Body of pancreas (tissue), 4 donors: Measurements from ENCODE around the gene HCFC1. TPM values are rescaled to one million over a fixed set of nuclear protein-coding genes. Genes with fewer than 3 reads are reported as not detected.

Experiments
- ATAC-seq: fragments of 150-250 bp; one replicate; pipeline ENCODE4 v1.9.1; 2016
- DNase-seq, 4 donors: peaks; one replicate each; pipeline ENCODE4 v3.0.0-alpha.2; 2019
- H3K27ac ChIP-seq, 4 donors: fragments of 200-600 bp; sonication (generic); 1 replicate in 3 of 4; 2 replicates in 1 of 4; pipeline versions ENCODE4 v1.5.1 to v1.6.1; 2016 to 2019; ENCODE audit warnings: mild to moderate bottlenecking in 1 of 4, mixed read lengths in 1 of 4, moderate library complexity in 1 of 4
- H3K27me3 ChIP-seq, 2 donors: fragments of 200-600 bp; sonication (generic); one replicate each; pipeline ENCODE4 v1.6.0; 2016; ENCODE audit warnings: mild to moderate bottlenecking in 1 of 2
- H3K36me3 ChIP-seq, 2 donors: fragments of 200-600 bp; sonication (generic); replicated peaks in 1 of 2; 2 replicates each; pipeline ENCODE4 v1.5.1; 2016; ENCODE audit warnings: low read depth in 2 of 2; ENCODE audit not compliant: insufficient read depth in 1 of 2
- H3K4me1 ChIP-seq: fragments of 200-600 bp; sonication (generic); one replicate; pipeline ENCODE4 v1.6.0; 2016
- H3K4me3 ChIP-seq, 2 donors: fragments of 200-600 bp; sonication (generic); 1 replicate in 1 of 2; 2 replicates in 1 of 2; pipeline ENCODE4 v1.5.1; 2016 to 2019
- H3K9me3 ChIP-seq, 3 donors: fragments of 200-600 bp; sonication (generic); 1 replicate in 2 of 3; 2 replicates in 1 of 3; pipeline ENCODE4 v1.5.1; 2016
- POLR2A ChIP-seq, 3 donors: fragments of 450-650 bp; IDR thresholded peaks; one replicate each; pipeline ENCODE4 v1.6.1; 2016; ENCODE audit warnings: antibody characterized with exemption in 3 of 3, mild to moderate bottlenecking in 2 of 3
- WGBS, 2 donors: methylation state at CpG; one replicate each; pipeline ENCODE4 v1.1.5; 2017; 5-methylcytosine and 5-hydroxymethylcytosine counted together
- intact Hi-C: fragments of 100-400 bp; cut with DNase I; formaldehyde crosslinking; loops from one replicate; pipeline ENCODE4 v1.15.1; 2023
- total RNA-seq, 2 donors: library from RNA; depleted of rRNA; stranded (reverse); fragments of >200 nt; gene quantifications; one replicate each; pipeline ENCODE4 v1.1.0, GENCODE V29; 2016
- TF ChIP-seq, protein P1 (sequence below), 7 experiments: fragments of 450-650 bp in 4 of 7; fragments of 200-600 bp in 3 of 7; sonication (generic) in 3 of 7; IDR thresholded peaks; one replicate each; pipeline ENCODE4 v1.5.1; 2016 to 2019; ENCODE audit warnings: antibody characterized with exemption in 7 of 7

Gene HCFC1
- total RNA-seq, 2 donors from 2014 or later = 16.6 to 62.6 TPM

- 97 to 100% methylated on average over 3 of the region's 3 CpGs for WGBS, 2 donors
- no peaks in the 10 kb centered on the region for H3K36me3 ChIP-seq
- DNase-seq (no peak), ATAC-seq (no peak)
- intact Hi-C loops = no loop called here
- peaks cover 6% of the 10 kb centered on the region for H3K4me1 ChIP-seq
- H3K4me3 ChIP-seq = no peak overlapping the region
- no peaks in the 10 kb centered on the region for H3K9me3 ChIP-seq
- TF ChIP-seq, protein P1, sequence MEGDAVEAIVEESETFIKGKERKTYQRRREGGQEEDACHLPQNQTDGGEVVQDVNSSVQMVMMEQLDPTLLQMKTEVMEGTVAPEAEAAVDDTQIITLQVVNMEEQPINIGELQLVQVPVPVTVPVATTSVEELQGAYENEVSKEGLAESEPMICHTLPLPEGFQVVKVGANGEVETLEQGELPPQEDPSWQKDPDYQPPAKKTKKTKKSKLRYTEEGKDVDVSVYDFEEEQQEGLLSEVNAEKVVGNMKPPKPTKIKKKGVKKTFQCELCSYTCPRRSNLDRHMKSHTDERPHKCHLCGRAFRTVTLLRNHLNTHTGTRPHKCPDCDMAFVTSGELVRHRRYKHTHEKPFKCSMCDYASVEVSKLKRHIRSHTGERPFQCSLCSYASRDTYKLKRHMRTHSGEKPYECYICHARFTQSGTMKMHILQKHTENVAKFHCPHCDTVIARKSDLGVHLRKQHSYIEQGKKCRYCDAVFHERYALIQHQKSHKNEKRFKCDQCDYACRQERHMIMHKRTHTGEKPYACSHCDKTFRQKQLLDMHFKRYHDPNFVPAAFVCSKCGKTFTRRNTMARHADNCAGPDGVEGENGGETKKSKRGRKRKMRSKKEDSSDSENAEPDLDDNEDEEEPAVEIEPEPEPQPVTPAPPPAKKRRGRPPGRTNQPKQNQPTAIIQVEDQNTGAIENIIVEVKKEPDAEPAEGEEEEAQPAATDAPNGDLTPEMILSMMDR (IDR thresholded peaks at IDR 0.05) = no peak
- TF ChIP-seq POLR2A (IDR thresholded peaks at IDR 0.05) = no peak
- no peak overlapping the region for H3K27ac ChIP-seq
- H3K27me3 ChIP-seq = no peaks in the 10 kb centered on the region
These were observed 19.5 kb upstream of the HCFC1 start for GRCh38 chrX:153991013-153991580.

- 90 to 100% methylated on average over 3 to 14 of the region's 14 CpGs for WGBS, 2 donors
- peaks cover 14% of the 10 kb centered on the region for H3K4me1 ChIP-seq
- H3K27me3 ChIP-seq = no peaks in the 10 kb centered on the region
- H3K4me3 ChIP-seq = no peak overlapping the region
- H3K36me3 ChIP-seq = no peaks in the 10 kb centered on the region
- intact Hi-C loops = no loop called here
- no peaks in the 10 kb centered on the region for H3K9me3 ChIP-seq
- H3K27ac ChIP-seq = no peak overlapping the region
- TF ChIP-seq, protein P1 (IDR thresholded peaks at IDR 0.05) = no peak
- no peak for TF ChIP-seq POLR2A (IDR thresholded peaks at IDR 0.05)
- DNase-seq (no peak), ATAC-seq (no peak)
These were observed 18.5 kb upstream of the HCFC1 start for GRCh38 chrX:153989973-153990655.

GRCh38 chrX:153988493-153988892 is 16.9 kb upstream of the HCFC1 start:
- peaks cover 26% of the 10 kb centered on the region for H3K4me1 ChIP-seq
- H3K4me3 ChIP-seq = no peak overlapping the region
- H3K27me3 ChIP-seq = no peaks in the 10 kb centered on the region
- no peak for TF ChIP-seq POLR2A (IDR thresholded peaks at IDR 0.05)
- TF ChIP-seq, protein P1 (IDR thresholded peaks at IDR 0.05) = no peak
- DNase-seq (no peak), ATAC-seq (no peak)
- no peaks in the 10 kb centered on the region for H3K36me3 ChIP-seq
- no peaks in the 10 kb centered on the region for H3K9me3 ChIP-seq
- H3K27ac ChIP-seq = no peak overlapping the region
- intact Hi-C loops = no loop called here
- WGBS, 2 donors = 88% methylated on average over 11 to 12 of the region's 12 CpGs

DNA sequence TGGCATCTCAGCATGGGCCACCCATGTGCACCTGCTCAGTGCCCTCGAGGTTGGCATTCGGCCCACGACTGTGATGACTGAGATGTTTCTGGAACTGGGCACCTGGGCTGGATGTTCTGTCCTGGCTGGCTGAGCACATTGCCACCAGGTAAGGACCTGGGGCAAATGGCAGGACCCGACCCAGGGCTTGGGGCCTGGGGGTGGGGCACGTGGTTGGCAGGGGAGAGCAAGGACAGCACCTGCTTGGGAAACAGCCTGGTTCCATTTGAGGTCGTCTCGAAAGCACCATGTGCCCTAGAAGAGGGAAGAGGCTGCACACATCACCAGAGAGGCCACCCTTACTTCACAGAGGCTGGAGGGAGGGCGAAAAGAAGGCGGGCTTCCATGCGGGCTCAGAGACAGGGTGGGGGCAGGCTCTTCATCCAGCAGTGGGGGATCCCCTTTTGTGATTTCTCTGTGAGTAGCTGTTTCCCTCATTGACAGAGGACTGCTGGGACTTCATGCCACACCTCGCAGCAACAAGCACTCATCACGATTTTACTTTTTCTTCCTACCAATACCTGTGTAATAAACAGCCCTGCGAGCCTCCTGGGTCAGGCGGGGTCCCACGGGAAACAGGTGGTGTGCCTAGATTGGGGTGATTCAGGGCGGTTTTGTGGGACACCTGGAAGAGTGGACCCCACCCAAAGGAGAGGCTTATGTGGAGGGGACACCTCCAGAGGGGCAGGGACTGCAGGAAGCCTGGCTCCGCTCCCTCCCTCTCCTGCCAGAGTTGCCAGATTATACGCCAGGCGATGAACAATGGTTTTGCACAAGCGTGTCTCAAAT is 12.9 kb upstream of the HCFC1 start:
- no peak overlapping the region for H3K4me3 ChIP-seq
- no peaks in the 10 kb centered on the region for H3K36me3 ChIP-seq
- H3K27ac ChIP-seq = peak overlapping the region; percentile 46 to 83 (median 72)
- intact Hi-C loops = no loop called here
- peak in 3 of 4 donors; percentile 39 to 53 (median 50) for DNase-seq
- H3K27me3 ChIP-seq = no peaks in the 10 kb centered on the region
- WGBS, 2 donors = 51 to 89% methylated on average over 4 to 16 of the region's 20 CpGs
- H3K4me1 ChIP-seq = peaks cover 35% of the 10 kb centered on the region
- TF ChIP-seq POLR2A (IDR thresholded peaks at IDR 0.05) = no peak
- TF ChIP-seq, protein P1 (IDR thresholded peaks at IDR 0.05) = no peak
- no peaks in the 10 kb centered on the region for H3K9me3 ChIP-seq
- no peak for ATAC-seq
